ENCODE data around the gene NME9.
A peak's percentile ranks its signal among the peaks of the same experiment; 100 is the strongest.

Gene NME9

DNA sequence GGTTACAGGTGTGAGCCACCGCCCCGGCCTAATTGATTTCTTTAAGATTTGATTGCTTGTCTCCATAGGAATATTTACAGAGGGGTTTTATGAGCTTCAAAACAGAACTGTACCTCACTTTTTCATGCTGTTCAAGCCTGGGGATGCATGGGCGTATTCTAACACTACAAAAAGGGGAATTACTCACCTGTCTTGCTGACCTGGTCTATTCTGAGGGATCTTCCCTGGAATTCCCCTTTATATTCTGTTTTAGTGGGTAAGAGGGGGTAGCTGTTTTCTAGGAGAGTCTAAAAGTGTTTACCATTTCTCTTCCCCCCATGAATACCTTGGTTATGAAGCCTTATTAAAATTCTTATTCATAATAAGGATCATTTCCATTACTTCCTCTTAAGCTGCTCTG is 48.1 kb downstream of the NME9 start:
- CTCF ChIA-PET, result interaction anchor here (0.8 to 1.4 kb wide), 3 partner anchors 11 to 49 kb away, joined by 3 read pairs; no protein-coding TSS in a partner anchor
- TF ChIP-seq, protein P1, sequence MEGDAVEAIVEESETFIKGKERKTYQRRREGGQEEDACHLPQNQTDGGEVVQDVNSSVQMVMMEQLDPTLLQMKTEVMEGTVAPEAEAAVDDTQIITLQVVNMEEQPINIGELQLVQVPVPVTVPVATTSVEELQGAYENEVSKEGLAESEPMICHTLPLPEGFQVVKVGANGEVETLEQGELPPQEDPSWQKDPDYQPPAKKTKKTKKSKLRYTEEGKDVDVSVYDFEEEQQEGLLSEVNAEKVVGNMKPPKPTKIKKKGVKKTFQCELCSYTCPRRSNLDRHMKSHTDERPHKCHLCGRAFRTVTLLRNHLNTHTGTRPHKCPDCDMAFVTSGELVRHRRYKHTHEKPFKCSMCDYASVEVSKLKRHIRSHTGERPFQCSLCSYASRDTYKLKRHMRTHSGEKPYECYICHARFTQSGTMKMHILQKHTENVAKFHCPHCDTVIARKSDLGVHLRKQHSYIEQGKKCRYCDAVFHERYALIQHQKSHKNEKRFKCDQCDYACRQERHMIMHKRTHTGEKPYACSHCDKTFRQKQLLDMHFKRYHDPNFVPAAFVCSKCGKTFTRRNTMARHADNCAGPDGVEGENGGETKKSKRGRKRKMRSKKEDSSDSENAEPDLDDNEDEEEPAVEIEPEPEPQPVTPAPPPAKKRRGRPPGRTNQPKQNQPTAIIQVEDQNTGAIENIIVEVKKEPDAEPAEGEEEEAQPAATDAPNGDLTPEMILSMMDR (IDR thresholded peaks at IDR 0.05; ENCODE audit: control extremely low read depth, extremely low read depth, low read depth, missing control alignments), result no peak
- DNase-seq (ENCODE audit: extremely low spot score), result no peak
- POLR2A ChIA-PET, result no interaction called here

DNA sequence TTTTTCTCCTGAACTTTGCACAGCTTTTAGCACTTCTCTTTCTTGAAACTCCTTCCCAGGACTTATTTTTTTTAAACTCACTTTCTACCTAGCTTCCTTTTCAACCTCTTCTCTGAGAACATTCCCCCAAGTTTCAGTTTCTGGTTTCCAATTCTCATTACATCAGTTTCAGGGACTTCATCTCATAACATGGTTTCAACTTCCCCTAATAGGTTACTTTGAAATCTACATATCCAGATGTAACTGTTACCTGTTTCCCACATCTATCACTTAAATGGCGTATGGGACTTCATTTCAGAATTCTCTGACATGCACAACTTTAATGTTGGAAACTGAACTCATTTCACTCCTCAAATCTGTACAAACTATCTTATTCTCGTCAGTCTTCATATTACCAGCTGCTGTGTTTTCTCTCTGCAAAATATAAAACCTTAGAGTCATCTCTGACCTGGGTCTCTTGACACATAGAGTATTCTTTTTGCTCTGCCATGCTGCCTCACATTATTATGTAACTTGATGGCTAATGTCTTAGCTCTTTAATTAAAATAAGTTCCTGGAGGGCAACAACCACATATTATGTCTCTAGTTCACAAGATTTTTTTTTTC is 58.4 kb downstream of the NME9 start:
- POLR2A ChIA-PET, result no interaction called here
- DNase-seq (ENCODE audit: extremely low spot score), result peak; percentile 17
- CTCF ChIA-PET, result interaction anchor here (0.9 to 1.5 kb wide), 4 partner anchors 15 to 652 kb away, joined by 3 to 5 read pairs (median 3); no protein-coding TSS in a partner anchor
- TF ChIP-seq, protein P1 (IDR thresholded peaks at IDR 0.05; ENCODE audit: control extremely low read depth, extremely low read depth, low read depth, missing control alignments), result no peak

DNA sequence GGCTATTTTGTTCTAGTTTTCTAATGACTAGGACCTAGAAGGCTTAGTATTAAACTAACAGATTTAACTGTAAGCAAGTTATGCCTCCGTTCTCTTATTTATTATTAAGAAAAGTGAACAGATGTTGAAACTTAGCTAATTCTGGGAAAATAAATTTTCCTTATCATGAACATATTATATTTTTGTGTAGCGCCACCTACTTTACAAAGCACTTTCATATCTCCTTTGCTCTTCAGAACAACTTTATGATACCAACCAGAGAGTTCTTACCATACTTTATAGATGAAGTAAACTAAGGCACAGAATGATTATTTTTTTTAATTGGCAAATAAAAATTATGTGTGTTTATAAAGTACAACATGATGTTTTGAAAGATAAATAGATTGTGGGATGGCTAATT is 59.4 kb downstream of the NME9 start:
- TF ChIP-seq, protein P1 (IDR thresholded peaks at IDR 0.05; ENCODE audit: control extremely low read depth, extremely low read depth, low read depth, missing control alignments), result no peak
- no peak for DNase-seq (ENCODE audit: extremely low spot score)
- ChIA-PET POLR2A (no interaction called here), CTCF (interaction anchor here (0.8 to 1.5 kb wide), 5 partner anchors 12 to 653 kb away, joined by 3 read pairs; no protein-coding TSS in a partner anchor)

DNA sequence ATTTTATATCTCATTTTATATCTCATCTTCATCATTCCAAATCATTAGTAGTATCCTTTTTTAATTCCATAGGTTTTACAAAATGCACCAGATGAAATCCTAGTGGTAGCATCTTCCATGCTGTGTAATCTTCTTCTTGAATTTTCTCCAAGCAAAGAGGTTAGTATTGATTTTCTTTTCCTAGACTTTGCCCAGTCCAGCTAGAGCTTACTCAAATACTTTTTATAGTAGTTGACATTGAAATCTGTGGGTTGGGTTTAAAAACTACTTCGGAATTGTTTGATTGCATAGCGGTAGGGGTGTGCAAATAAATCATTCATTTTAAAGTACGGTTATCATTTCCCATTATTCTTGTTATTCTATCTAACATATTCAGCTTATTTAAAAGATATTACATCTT is 62.6 kb downstream of the NME9 start:
- no peak for DNase-seq (ENCODE audit: extremely low spot score)
- ChIA-PET POLR2A (no interaction called here), CTCF (no interaction called here)

DNA sequence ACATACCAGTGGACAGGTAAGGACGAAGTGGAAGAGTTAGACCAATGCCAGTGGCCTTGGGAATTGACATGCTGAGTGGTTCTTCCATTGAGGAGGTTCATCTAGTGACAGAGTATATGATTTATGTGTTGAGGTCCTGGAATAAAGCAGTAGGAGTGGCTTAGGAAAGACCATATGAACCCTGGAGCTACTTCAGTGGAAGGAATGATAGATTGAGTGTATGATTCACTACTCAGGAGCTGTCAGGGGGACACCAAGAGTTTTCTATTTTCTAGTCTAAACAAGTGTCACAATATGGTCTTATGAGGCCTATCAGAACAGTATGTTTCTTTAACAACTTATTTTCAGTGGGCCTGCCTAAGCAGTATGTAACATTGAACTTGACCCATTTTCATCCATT is 63.9 kb downstream of the NME9 start:
- DNase-seq (ENCODE audit: extremely low spot score), result no peak
- ChIA-PET POLR2A (no interaction called here), CTCF (interaction anchor here (2.8 kb wide), 1 partner anchor 18 kb away, joined by 8 read pairs; no protein-coding TSS in a partner anchor)
- TF ChIP-seq, protein P1 (IDR thresholded peaks at IDR 0.05; ENCODE audit: control extremely low read depth, extremely low read depth, low read depth, missing control alignments), result no peak

More for the DNA sequence above, 62.6 kb downstream of the NME9 start:
- TF ChIP-seq, protein P1 (IDR thresholded peaks at IDR 0.05; ENCODE audit: control extremely low read depth, extremely low read depth, low read depth, missing control alignments), result no peak

DNA sequence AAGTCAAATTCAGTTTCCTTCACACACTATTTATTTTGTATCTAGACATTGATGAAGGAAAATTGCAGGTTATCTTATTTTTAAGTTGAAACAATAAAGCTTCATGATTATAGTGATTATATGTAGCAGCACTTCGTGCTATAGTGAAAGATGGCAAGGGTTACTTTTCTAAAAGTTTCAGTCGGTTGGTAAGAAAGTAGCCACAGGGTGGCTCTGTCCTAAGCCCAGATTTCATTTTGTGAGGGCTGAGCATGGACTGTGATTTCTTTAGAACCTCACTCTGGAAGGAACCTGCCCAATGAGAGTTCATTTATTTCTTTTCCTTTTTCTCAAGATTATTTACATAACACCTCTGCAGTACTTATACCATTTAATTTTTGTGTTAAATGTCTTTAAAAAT is 66.5 kb downstream of the NME9 start:
- ChIA-PET CTCF (interaction anchor here (1.0 to 2.8 kb wide), 4 partner anchors 20 to 660 kb away, joined by 3 to 8 read pairs (median 3); no protein-coding TSS in a partner anchor), POLR2A (no interaction called here)
- TF ChIP-seq, protein P1 (IDR thresholded peaks at IDR 0.05; ENCODE audit: control extremely low read depth, extremely low read depth, low read depth, missing control alignments), result no peak
- no peak for DNase-seq (ENCODE audit: extremely low spot score)
